HUES64 (cell line): ENCODE measurements around the gene MIGA2.

Experiments
- H3K27ac ChIP-seq: 2 replicates; pipeline ENCODE4 v1.7.0; 2013; ENCODE audit warnings: low read depth, low read length, inconsistent platforms
- H3K27me3 ChIP-seq: 2 replicates; pipeline ENCODE4 v1.6.1; 2013; ENCODE audit warnings: mild to moderate bottlenecking, low read length; ENCODE audit not compliant: insufficient read depth
- H3K36me3 ChIP-seq: 2 replicates; pipeline ENCODE4 v1.6.1; 2013; ENCODE audit warnings: mild to moderate bottlenecking, low read length; ENCODE audit not compliant: insufficient read depth
- H3K4me1 ChIP-seq: 2 replicates; pipeline ENCODE4 v1.6.1; 2013; ENCODE audit warnings: mild to moderate bottlenecking, low read length, moderate library complexity; ENCODE audit not compliant: insufficient read depth
- H3K4me3 ChIP-seq: 2 replicates; pipeline ENCODE4 v1.5.1; 2013; ENCODE audit warnings: mild to moderate bottlenecking, low read length, moderate library complexity
- H3K9ac ChIP-seq: 2 replicates; pipeline ENCODE4 v1.6.1; 2013; ENCODE audit warnings: mild to moderate bottlenecking, low read depth, low read length
- H3K9me3 ChIP-seq: 2 replicates; pipeline ENCODE4 v1.6.1; 2013; ENCODE audit warnings: low read depth, low read length; ENCODE audit not compliant: insufficient read depth
- WGBS: fragments of 150-250, 120-280 bp; methylation state at CpG from one replicate; pipeline ENCODE4 v1.1.7; 2013; ENCODE audit warnings: missing lambda C conversion rate; 5-methylcytosine and 5-hydroxymethylcytosine counted together

The MIGA2 gene

GRCh38 chr9:129038109-129038852 lies 1.9 kb downstream of the MIGA2 start:
- WGBS = 94% methylated on average over 8 of the region's 8 CpGs
- H3K9ac ChIP-seq = no peak overlapping the region

GRCh38 chr9:129040113-129040643 lies 3.8 kb downstream of the MIGA2 start:
- Histone ChIP-seq H3K27me3 (no peaks in the 10 kb centered on the region), H3K27ac (no peak overlapping the region), H3K9me3 (no peaks in the 10 kb centered on the region), H3K4me3 (no peak overlapping the region), H3K9ac (no peak overlapping the region), H3K4me1 (no peaks in the 10 kb centered on the region; the same call in 1 of the 2 replicates), H3K36me3 (peaks cover 27% of the 10 kb centered on the region)
- WGBS = 95% methylated on average over 12 of the region's 12 CpGs

More at GRCh38 chr9:129038109-129038852, 1.9 kb downstream of the MIGA2 start:
- Histone ChIP-seq H3K36me3 (peaks cover 23% of the 10 kb centered on the region), H3K27me3 (no peaks in the 10 kb centered on the region), H3K4me1 (no peaks in the 10 kb centered on the region; the same call in 1 of the 2 replicates), H3K27ac (no peak overlapping the region), H3K4me3 (no peak overlapping the region), H3K9me3 (no peaks in the 10 kb centered on the region)

GRCh38 chr9:129042016-129042415 lies 5.6 kb downstream of the MIGA2 start:
- Histone ChIP-seq H3K27me3 (no peaks in the 10 kb centered on the region), H3K9me3 (no peaks in the 10 kb centered on the region), H3K9ac (no peak overlapping the region), H3K4me1 (no peaks in the 10 kb centered on the region; the same call in 1 of the 2 replicates), H3K27ac (no peak overlapping the region), H3K4me3 (no peak overlapping the region), H3K36me3 (peaks cover 33% of the 10 kb centered on the region)
- WGBS = 94% methylated on average over 16 of the region's 16 CpGs

GRCh38 chr9:129052592-129052991 lies 16.2 kb downstream of the MIGA2 start:
- Histone ChIP-seq H3K36me3 (peaks cover 47% of the 10 kb centered on the region), H3K9me3 (no peaks in the 10 kb centered on the region), H3K9ac (no peak overlapping the region), H3K4me1 (no peaks in the 10 kb centered on the region), H3K4me3 (no peak overlapping the region), H3K27me3 (no peaks in the 10 kb centered on the region), H3K27ac (no peak overlapping the region)
- WGBS = 89% methylated on average over 7 of the region's 8 CpGs

- Histone ChIP-seq H3K9me3 (no peaks in the 10 kb centered on the region), H3K27ac (no peak overlapping the region), H3K4me3 (no peak overlapping the region), H3K36me3 (peaks cover 43% of the 10 kb centered on the region), H3K9ac (no peak overlapping the region), H3K27me3 (no peaks in the 10 kb centered on the region), H3K4me1 (no peaks in the 10 kb centered on the region)
- WGBS = 95% methylated on average over 6 of the region's 6 CpGs
Measured at GRCh38 chr9:129053020-129053419, 16.6 kb downstream of the MIGA2 start.

- Histone ChIP-seq H3K4me3 (no peak overlapping the region), H3K36me3 (peaks cover 39% of the 10 kb centered on the region), H3K9me3 (no peaks in the 10 kb centered on the region), H3K9ac (no peak overlapping the region), H3K27ac (no peak overlapping the region), H3K4me1 (no peaks in the 10 kb centered on the region), H3K27me3 (no peaks in the 10 kb centered on the region)
- WGBS = 95% methylated on average over 5 of the region's 5 CpGs
Measured at GRCh38 chr9:129054163-129054851, 17.9 kb downstream of the MIGA2 start.

GRCh38 chr9:129058965-129059795 lies 22.8 kb downstream of the MIGA2 start:
- Histone ChIP-seq H3K27ac (no peak overlapping the region), H3K9ac (no peak overlapping the region), H3K36me3 (peaks cover 56% of the 10 kb centered on the region), H3K9me3 (no peaks in the 10 kb centered on the region), H3K4me3 (no peak overlapping the region), H3K4me1 (no peaks in the 10 kb centered on the region), H3K27me3 (no peaks in the 10 kb centered on the region)
- 92% methylated on average over 21 of the region's 21 CpGs for WGBS

GRCh38 chr9:129059796-129060785 lies 23.7 kb downstream of the MIGA2 start:
- Histone ChIP-seq H3K4me1 (no peaks in the 10 kb centered on the region), H3K36me3 (peaks cover 59% of the 10 kb centered on the region), H3K9ac (no peak overlapping the region), H3K4me3 (no peak overlapping the region), H3K9me3 (no peaks in the 10 kb centered on the region), H3K27ac (no peak overlapping the region), H3K27me3 (no peaks in the 10 kb centered on the region)
- 96% methylated on average over 37 of the region's 37 CpGs for WGBS

- WGBS = 94% methylated on average over 12 of the region's 12 CpGs
- no peak overlapping the region for H3K27ac ChIP-seq
- no peak overlapping the region for H3K9ac ChIP-seq
- H3K36me3 ChIP-seq = peaks cover 63% of the 10 kb centered on the region
- no peaks in the 10 kb centered on the region for H3K4me1 ChIP-seq
- no peaks in the 10 kb centered on the region for H3K9me3 ChIP-seq
- H3K27me3 ChIP-seq = no peaks in the 10 kb centered on the region
- H3K4me3 ChIP-seq = no peak overlapping the region
Measured at GRCh38 chr9:129060991-129061390, 24.6 kb downstream of the MIGA2 start.

- 91% methylated on average over 9 of the region's 9 CpGs for WGBS
- H3K4me1 ChIP-seq = no peaks in the 10 kb centered on the region
- no peak overlapping the region for H3K4me3 ChIP-seq
- no peak overlapping the region for H3K27ac ChIP-seq
- H3K36me3 ChIP-seq = peaks cover 70% of the 10 kb centered on the region
- H3K27me3 ChIP-seq = no peaks in the 10 kb centered on the region
- H3K9ac ChIP-seq = no peak overlapping the region
- H3K9me3 ChIP-seq = no peaks in the 10 kb centered on the region
Measured at GRCh38 chr9:129063061-129063460, 26.6 kb downstream of the MIGA2 start.
